Measurements from ENCODE around the gene GIMAP5.

Gene GIMAP5

DNA sequence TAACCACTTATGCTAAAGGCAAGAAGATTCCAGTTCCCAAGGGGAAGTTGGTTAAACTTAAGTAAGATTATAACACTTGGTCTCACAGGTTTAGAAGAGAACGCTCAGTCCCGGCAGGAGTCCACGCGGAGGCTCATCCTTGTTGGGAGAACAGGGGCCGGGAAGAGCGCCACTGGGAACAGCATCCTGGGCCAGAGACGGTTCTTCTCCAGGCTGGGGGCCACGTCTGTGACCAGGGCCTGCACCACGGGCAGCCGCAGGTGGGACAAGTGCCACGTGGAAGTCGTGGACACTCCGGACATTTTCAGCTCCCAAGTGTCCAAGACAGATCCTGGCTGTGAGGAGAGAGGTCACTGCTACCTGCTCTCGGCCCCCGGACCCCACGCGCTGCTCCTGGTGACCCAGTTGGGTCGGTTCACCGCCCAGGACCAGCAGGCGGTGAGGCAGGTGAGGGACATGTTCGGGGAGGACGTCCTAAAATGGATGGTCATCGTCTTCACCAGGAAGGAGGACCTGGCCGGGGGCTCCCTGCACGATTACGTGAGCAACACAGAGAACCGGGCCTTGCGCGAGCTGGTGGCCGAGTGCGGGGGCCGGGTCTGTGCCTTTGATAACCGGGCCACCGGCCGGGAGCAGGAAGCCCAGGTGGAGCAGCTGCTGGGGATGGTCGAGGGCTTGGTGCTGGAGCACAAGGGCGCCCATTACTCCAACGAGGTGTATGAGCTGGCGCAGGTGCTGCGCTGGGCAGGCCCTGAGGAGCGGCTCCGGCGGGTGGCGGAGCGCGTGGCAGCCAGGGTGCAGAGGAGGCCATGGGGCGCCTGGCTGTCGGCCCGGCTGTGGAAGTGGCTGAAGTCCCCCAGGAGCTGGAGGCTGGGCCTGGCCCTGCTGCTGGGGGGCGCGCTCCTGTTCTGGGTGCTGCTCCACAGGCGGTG is 17.0 kb upstream of the GIMAP5 start:
- peaks cover 7% of the 10 kb centered on the region for H3K36me3 ChIP-seq (ENCODE audit: control insufficient read depth, insufficient read depth, low read length)
- H3K27me3 ChIP-seq (replicated peaks; ENCODE audit: control insufficient read depth, insufficient read depth, low read length) = no peaks in the 10 kb centered on the region
- no peak for DNase-seq (ENCODE audit: extremely low read depth, insufficient read length)
- TF ChIP-seq CTCF (IDR thresholded peaks at IDR 0.05; ENCODE audit: insufficient read depth, low read length, poor library complexity, severe bottlenecking) = no peak
- H3K4me3 ChIP-seq (replicated peaks; ENCODE audit: low read depth, low read length) = no peak overlapping the region

DNA sequence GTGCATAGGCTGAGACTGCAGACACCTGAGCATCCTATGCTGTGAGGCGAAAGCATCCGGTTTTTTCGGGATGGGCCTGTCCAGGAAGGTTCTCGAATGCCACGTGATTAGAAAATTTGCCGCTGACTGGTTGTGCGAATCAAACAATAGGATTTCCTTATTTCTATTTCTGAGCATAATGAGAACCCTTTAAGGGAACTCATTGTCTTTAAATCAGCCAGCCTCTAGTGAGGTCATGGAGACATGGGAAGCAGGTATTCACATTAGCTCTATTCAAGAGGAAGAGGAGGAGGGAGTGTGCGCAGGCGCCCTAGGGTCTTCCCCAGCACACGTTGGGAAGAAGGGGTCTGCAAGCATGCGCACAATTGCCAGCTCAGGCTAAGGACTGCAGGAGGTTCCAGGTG is 15.2 kb upstream of the GIMAP5 start:
- Histone ChIP-seq H3K4me3 (replicated peaks; ENCODE audit: low read depth, low read length) (no peak overlapping the region), H3K36me3 (ENCODE audit: control insufficient read depth, insufficient read depth, low read length) (peaks cover 7% of the 10 kb centered on the region), H3K27me3 (replicated peaks; ENCODE audit: control insufficient read depth, insufficient read depth, low read length) (no peaks in the 10 kb centered on the region)
- no peak for DNase-seq (ENCODE audit: extremely low read depth, insufficient read length)
- no peak for TF ChIP-seq CTCF (IDR thresholded peaks at IDR 0.05; ENCODE audit: insufficient read depth, low read length, poor library complexity, severe bottlenecking)

GRCh38 chr7:150722431-150722931 is 14.7 kb upstream of the GIMAP5 start:
- Histone ChIP-seq H3K36me3 (ENCODE audit: control insufficient read depth, insufficient read depth, low read length) (peaks cover 7% of the 10 kb centered on the region), H3K27me3 (replicated peaks; ENCODE audit: control insufficient read depth, insufficient read depth, low read length) (no peaks in the 10 kb centered on the region), H3K4me3 (replicated peaks; ENCODE audit: low read depth, low read length) (no peak overlapping the region)
- DNase-seq (ENCODE audit: extremely low read depth, insufficient read length) = no peak
- no peak for TF ChIP-seq CTCF (IDR thresholded peaks at IDR 0.05; ENCODE audit: insufficient read depth, low read length, poor library complexity, severe bottlenecking)

GRCh38 chr7:150723467-150723866 is 13.8 kb upstream of the GIMAP5 start:
- DNase-seq (ENCODE audit: extremely low read depth, insufficient read length) = no peak
- H3K4me3 ChIP-seq (replicated peaks; ENCODE audit: low read depth, low read length) = no peak overlapping the region
- peaks cover 7% of the 10 kb centered on the region for H3K36me3 ChIP-seq (ENCODE audit: control insufficient read depth, insufficient read depth, low read length)
- no peaks in the 10 kb centered on the region for H3K27me3 ChIP-seq (replicated peaks; ENCODE audit: control insufficient read depth, insufficient read depth, low read length)
- TF ChIP-seq CTCF (IDR thresholded peaks at IDR 0.05; ENCODE audit: insufficient read depth, low read length, poor library complexity, severe bottlenecking) = no peak

GRCh38 chr7:150727381-150727780 is 9.8 kb upstream of the GIMAP5 start:
- TF ChIP-seq CTCF (IDR thresholded peaks at IDR 0.05; ENCODE audit: insufficient read depth, low read length, poor library complexity, severe bottlenecking) = no peak

More at GRCh38 chr7:150727381-150727780, 9.8 kb upstream of the GIMAP5 start:
- Histone ChIP-seq H3K4me3 (replicated peaks; ENCODE audit: low read depth, low read length) (no peak overlapping the region), H3K36me3 (ENCODE audit: control insufficient read depth, insufficient read depth, low read length) (peaks cover under 1% of the 10 kb centered on the region; the same call in 1 of the 2 replicates), H3K27me3 (replicated peaks; ENCODE audit: control insufficient read depth, insufficient read depth, low read length) (no peaks in the 10 kb centered on the region)
- no peak for DNase-seq (ENCODE audit: extremely low read depth, insufficient read length)

Data from GM06990 (cell line).